ENCODE measurements around the gene COX5A.
"Not testable (repeated sequence)": the region's sequence is repeated elsewhere in the genome, so short reads cannot be mapped to it uniquely, and the experiment has no call there.

Gene COX5A

GRCh38 chr15:74955796-74956647 is 18.1 kb upstream of the COX5A start:
- no peak for DNase-seq (ENCODE audit: low read depth, low spot score)

DNA sequence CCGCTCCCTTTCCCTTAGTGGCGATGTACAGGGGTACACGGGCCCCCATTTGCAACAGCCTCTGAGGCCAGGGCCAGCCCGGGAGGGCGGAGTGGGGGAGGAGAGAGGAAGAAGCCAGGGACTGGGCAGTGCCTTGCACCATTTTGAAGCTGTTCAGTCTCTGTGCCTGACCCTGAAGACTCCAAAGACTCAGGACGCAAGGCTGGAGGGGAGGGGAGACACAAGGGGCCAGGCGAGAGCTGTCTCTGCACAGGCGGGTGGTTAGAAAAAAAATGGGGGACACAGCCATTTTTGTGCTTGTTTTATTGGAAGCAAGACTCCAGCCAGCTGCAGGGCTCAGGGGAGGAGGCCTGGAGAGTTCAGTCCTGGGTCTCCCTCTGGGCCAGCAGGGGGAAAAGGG is 17.1 kb upstream of the COX5A start:
- DNase-seq (ENCODE audit: low read depth, low spot score), result no peak

- no peak for DNase-seq (ENCODE audit: low read depth, low spot score)
These were observed 16.6 kb upstream of the COX5A start for GRCh38 chr15:74954515-74954914.

DNA sequence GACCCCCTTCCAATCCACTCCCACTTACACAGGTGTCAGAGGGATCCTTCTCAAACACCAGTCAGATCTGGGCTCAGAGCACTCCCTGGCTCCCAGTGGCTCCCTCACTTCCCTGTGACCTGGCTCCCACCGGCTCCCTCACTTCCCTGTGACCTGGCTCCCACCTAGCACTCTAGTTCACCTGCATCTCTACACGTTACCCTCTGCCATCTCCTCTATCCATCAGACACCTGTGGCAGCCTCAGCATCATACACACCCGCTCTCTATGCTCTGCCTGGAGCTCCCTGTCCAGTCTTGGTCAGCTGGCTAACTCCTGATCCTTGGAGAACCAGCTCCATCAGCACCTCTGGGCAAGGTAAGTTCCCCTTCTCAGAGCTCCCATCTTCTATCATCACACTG is 13.1 kb upstream of the COX5A start:
- no peak for DNase-seq (ENCODE audit: low read depth, low spot score)

- no peak for DNase-seq (ENCODE audit: low read depth, low spot score)
These were observed 12.4 kb upstream of the COX5A start for GRCh38 chr15:74950078-74950908.

DNA sequence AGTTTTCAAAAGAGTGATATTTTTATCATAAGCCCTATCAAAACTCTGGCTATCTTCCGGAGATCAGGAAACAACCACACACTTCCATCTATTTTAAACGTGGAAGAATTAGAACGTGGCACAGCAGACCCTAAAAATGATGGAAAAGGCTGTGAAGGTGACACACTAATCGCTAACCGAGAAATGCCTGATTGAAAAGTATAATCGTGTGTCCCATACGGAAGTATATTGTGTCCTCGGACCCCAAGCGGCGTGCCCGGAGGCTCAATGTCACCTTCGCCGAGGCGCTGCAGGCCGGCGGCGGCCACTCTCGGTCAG is 642 bp downstream of the COX5A start:
- no peak for DNase-seq (ENCODE audit: low read depth, low spot score)

GRCh38 chr15:74935193-74935592 is 2.7 kb downstream of the COX5A start:
- not testable (repeated sequence) for DNase-seq (ENCODE audit: low read depth, low spot score)

DNA sequence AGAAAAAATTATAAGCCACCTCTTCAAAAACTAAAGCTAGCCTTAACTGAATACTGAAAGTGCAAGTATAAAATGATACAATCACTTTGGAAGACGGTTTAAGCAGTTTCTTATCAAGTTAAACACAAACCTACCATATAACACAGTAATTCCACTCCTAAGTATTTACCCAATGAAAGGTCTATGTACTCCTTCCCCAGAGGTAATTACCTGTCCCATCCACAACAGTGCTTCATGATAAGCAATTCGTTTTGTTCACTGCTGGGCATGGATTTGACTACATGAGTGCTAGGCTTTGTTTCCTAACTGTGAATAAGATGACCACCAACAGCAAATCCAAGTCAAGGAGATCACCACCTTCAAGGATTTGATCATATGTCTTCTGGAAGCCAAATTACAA is 4.3 kb downstream of the COX5A start:
- no peak for DNase-seq (ENCODE audit: low read depth, low spot score)

GRCh38 chr15:74928771-74929198 is 9.1 kb downstream of the COX5A start:
- DNase-seq (ENCODE audit: low read depth, low spot score), result no peak

DNA sequence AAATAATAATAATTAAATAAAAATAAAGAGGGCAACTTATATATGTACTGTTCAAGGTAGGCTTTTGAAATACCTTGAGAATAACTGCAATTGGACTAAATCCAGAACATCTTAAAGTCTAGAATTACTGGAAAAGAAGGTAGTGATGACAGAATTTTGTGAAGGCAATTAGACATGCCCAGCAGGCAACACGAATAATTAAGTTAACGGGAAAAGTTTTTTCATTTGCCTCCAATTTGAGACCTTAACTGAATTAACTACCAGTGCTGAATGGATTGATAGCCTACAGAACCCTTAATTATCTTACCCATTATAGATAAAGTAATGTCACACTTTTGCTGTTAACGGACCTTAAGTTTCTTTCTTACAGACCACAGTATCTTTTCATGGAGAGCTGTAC is 13.3 kb downstream of the COX5A start:
- DNase-seq (ENCODE audit: low read depth, low spot score), result no peak

DNA sequence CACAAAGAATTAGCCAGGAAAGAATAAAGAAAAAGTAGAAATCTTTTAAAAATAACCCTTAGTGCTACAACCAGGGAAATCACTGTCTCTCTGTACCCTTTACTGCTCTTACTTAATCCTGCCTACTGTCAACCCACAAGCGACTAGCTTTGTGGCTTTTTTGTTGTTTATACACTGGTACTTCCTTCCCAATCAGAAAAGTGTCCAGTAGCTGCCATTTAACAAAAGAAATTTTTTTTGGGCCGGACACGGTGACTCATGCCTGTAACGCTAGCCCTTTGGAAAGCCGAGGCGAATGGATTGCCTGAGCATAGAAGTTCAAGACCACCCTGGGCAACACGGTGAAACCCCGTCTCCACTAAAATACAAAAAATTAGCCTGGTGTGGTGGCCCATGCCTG is 17.4 kb downstream of the COX5A start:
- no peak for DNase-seq (ENCODE audit: low read depth, low spot score)

DNA sequence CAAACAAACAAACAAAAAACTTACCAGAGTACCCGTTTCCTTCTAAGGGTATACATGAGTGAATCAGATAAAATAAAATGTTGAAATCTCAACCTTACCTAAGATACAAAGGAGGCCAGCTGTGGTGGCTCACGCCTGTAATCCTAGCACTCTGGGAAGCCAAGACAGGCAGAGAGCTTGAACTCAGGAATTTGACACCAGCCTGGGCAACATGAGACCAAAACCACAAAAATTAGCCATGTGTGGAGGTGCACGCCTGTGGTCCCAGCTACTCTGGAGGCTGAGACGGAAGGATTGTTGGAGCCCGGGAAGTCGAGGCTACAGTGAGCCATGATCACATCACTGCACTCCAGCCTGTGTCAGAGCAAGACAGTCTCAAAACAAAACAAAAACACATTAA is 20.2 kb downstream of the COX5A start:
- no peak for DNase-seq (ENCODE audit: low read depth, low spot score)

DNA sequence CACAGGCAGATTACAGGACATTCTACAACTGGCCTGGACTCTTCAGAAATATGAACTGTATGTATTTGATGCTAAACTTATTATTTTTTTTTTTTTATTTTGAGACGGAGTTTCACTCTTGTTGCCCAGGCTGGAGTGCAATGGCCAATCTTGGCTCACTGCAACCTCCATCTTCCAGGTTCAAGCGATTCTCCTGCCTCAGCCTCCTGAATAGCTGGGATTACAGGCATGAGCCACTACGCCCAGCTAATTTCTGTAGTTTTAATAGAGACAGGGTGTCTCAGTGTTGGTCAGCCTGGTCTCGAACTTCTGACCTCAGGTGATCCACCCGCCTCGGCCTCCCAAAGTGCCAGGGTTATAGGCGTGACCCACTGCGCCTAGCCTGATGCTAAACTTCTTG is 24.1 kb downstream of the COX5A start:
- DNase-seq (ENCODE audit: low read depth, low spot score), result not testable (repeated sequence)

DNA sequence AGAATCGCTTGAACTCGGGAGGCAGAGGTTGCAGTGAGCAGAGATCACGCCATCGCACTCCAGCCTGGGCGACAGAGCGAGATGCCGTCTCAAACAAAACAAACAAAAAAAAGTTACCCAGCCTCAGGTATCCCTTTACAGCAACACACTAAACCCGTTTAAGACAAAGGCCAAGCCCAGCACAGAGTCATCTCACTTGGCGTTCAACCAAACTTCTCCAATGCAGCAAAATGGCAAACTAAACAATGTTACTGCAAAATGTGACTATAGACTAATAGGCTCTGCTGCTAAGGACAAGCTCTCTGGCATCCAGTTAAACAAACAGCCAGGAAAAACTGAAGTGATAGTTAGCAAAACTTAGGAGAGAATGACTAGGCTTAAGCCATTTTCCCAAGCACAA is 24.8 kb downstream of the COX5A start:
- DNase-seq (ENCODE audit: low read depth, low spot score), result no peak

DNA sequence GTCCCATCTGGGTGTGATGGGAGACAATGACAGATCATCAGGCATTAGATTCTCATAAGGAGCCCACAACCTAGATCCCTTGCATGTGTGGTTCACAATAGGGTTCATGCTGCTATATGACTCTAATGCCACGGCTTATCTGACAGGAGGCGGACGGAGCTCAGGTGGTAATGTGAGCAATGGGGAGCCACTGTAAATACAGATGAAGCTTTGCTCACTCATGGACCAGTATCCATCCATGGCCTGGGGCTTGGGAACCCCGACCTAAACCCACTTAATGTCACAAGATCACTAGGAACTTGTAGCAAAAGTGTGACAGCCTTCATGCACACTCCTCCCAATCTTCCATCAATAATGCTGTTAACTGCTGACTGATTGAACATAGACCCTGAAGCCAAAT is 29.2 kb downstream of the COX5A start:
- no peak for DNase-seq (ENCODE audit: low read depth, low spot score)

DNA sequence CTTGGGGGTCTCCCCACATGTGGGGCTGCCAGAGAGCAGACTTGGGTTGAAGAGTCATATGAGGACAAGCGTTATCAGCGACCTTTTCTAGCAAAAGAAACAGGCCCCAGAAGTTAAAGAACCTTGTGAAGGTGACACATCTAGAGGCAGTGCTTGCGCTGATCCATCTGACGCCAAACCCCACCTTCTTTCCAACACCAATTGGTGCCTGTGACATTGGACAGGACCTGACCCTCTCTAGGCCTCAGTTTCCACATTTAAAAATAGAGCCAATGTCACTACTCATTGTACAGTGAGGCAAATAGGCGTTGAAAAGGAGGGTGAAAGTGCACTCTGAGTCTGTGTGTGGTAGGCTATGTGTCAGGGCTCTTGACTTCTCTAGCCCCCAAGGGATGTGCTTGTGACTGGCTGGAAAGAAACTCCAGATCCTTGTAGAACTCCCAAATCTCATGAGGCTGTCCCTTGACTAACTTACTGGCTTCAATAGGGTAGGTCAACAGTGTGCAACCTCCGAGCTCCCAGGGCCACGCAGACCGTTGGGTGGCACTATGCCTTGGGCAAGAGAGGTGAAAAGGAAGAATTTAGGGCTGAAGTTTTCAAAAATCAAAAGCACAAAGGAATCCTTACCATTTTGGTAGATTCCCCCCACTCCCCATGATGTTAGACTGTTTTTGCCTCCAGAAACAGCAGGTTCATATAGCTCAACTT is 30.6 kb downstream of the COX5A start:
- DNase-seq (ENCODE audit: low read depth, low spot score), result no peak

DNA sequence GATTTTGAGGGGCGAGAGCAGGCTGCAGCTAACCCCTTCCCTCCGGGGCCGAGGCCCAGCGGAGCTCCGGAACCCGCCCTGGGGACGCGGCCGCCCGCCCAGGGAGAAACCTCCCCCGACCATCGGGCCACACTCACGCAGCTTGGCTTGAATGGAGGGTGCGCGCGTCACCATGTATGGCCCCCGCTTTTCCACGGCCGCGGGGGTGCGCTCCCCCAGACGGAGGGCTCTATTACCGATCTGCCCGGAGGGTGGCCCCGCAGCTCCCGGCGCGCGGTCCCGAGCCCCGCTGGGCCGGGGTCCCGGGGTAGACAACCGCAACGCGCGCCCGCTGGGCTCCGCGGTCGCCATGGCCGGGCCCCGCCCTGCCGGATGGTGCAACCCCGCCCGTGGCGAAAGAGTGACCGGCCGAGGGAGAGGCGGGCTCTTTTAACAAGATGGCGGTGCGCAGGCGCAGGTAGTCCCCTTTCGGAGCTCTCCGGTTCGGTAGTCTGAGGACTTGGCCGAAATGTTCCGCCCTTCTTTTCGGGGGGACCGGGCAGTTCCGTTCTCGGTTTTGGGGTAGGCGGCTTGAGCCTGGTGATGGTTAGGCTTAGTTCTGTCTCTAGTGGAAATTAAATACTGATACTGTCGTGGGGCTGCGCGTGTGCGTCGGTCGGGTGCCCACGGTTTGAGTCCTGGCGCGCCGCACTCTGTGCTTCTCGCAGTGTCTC is 31.3 kb downstream of the COX5A start, which contains the start of gene FAM219B:
FAM219B (minus strand) TSS at position 402 of the 713 bp plus-strand sequence; CDS start at position 351, 51 bp downstream.
- peak; percentile 63 for DNase-seq (ENCODE audit: low read depth, low spot score)

GRCh38 chr15:74906067-74906449 is 31.8 kb downstream of the COX5A start:
- no peak for DNase-seq (ENCODE audit: low read depth, low spot score)

GRCh38 chr15:74904190-74904805 is 33.6 kb downstream of the COX5A start:
- DNase-seq (ENCODE audit: low read depth, low spot score), result no peak

DNA sequence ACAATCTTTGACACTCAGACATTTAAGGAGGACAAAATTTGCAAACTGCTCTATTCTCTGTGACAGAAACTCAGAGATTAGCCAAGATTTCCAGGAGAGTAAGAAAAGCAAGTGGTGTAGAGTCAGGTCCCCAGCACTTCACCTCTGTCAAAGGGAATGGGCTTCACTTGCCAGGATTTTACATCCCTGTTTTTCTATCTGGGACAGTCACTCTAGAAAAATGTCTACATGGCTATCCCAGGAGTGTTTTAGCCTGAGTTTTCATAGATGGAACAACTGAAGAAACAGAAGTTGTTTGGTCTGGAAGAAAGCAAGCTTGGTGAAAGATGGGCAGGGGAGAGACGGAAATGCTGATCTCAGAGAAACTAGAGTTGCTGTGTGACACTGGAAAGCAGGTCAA is 34.2 kb downstream of the COX5A start:
- DNase-seq (ENCODE audit: low read depth, low spot score), result no peak
